HG03520 (cell line): ENCODE results near the gene FXYD2.
A peak's percentile ranks its signal among the peaks of the same experiment; 100 is the strongest.
"Not testable (repeated sequence)": the region's sequence is repeated elsewhere in the genome, so short reads cannot be mapped to it uniquely, and the experiment has no call there.

Experiments used
- ATAC-seq: cut with Tn5 transposase; IDR thresholded peaks from one replicate; pipeline ENCODE4 v1.9.1; 2021; ENCODE audit warnings: mild to moderate bottlenecking, moderate library complexity; ENCODE audit not compliant: unreplicated experiment

FXYD2 gene

DNA sequence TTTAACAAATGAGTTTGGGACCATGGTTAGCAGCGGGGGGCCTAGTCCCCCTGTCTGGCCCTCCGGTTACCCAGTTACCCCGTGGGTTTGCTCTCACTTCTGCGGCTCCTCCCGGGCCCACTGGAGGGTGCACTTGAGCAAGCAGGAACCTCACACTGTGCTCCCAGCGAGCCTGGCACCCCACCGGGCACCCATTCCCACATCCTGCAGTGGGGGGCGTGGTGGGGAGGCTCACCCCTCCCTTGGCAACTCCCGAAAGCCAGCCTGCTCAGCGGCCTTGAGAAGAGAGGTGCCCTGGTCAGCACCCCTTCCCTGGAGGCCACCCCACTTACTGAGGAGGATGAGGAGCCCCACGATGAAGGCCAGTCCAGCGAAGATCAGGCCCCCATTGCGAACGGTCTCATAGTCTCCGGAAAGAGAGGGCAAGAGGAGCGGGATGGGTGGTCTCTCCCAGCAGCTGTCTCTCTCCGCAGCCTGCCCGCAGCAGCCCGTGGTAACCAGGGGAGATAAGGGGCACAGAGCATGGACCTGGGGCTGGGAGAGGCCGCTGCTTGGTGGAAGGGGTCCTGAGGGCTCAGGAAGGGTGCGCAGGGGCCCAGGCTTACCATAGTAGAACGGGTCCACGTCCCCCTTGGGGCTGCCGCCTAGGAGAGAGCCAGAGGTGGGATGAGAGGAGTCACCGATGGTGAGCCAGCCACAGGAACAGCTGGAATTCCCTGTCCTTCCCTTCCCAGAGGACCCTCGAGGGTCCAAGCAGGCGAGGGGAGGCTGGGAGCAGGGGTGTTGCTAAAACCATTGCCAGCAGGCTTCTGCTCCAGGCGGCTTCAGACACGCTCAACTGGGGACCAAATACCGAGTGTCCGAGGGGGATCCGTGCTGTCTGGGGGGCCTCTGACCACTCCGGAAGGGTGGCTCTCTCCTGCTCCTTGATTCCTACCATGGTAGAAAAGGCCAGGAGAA is 2.2 kb downstream of the FXYD2 start:
- ATAC-seq: no peak

DNA sequence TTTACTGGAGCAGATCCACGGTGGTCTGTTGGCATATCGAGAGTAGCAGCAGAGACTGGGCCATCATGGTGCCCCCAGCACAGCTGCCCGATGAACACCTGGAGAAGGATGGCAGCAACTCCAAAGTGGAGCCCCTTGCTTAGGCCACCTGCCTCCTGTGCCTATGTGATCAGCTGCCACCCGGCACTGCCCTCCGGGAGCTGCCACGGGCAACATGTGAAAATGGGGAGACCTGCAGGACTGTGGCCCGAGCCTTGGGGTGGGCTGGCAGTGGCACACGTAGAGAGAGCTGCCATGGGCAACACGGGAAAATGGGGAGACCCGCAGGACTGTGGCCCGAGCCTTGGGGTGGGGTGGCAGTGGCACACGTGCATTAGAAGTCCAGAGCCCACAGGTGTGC is 3.1 kb downstream of the FXYD2 start:
- ATAC-seq: no peak

DNA sequence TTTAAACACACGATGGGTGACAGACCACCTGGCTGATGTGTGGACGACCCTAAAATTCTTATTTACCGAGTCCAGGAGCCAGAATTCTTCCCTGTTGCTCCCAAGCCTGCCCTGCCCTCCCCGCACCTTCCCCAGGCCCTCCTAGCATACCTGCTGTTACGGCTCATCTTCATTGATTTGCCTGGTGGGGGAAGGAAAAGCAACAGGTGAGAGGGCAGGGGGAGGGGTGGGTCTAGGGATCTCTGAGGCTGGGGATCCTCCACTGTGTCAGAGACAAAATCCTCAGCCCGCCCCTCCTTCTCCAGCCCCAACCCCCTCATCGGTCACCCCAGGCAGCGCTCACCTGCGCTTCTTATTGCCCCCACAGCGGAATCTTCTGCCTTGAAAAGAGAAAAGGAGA is 4.0 kb downstream of the FXYD2 start:
- no peak for ATAC-seq

DNA sequence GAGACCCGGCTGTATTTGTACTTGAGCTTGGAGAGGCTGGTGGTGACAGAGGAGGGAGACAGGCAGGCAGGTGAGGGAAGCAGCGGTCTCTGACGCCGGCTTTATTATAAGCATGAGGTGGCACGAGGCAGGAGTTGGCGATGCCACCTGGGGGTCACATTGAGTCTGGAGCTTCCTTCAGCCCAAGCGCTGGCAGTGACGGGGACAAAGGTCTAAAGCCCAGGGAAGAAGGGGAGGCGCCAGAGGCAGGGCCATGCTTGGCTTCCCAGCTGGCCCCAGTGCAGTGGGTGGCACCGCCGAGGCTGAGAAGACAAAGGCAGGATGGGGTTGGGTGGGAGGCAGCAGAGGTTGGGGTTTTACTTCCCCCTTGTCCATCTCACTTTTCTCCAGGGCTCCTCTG is 4.5 kb downstream of the FXYD2 start:
- ATAC-seq: no peak

DNA sequence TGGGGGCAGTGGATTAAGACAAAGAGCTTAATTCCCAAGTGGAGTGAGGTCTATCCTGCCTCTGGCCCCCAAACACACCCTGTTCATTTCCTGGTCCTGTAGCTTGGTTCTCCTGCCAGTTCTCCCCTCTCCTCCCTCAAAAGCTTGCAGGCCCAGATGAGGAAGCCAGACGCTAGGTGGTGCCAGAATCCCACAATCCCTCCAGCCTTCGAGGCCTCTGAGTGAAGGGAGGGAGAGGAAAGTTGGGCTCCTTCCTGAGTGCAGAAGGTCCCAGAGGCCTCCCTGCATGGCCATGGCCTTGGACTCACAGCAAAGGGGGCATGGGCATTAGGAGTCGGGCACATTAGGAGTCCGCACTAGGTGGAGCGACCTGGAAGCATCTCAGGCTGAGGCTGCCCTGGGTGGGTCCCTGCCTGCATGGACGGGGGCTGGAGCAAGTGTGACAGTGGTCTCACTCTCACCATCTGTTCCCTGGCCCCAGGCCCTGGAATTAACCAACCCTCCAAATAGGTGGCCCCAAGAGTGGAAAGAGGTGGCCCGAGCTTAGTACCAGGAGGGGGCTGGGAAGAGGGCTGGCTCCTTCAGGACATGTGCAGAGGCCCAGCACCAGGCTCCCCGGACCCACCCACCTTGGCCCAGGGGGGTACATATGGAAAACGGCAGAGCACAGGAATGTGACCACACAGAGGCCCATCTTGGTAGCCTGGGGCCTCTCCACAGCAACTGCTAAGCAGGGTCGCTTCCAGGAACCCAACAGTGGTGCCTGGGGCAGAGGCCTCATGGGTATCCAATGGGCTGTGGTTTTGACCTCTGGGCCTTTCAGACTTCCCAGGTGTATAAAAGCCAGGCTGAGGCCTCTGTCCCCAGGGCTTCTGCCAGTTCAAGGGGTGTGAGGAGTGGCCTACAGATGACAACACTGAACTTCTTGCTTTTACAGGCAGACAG is 5.2 kb downstream of the FXYD2 start:
- ATAC-seq: no peak

DNA sequence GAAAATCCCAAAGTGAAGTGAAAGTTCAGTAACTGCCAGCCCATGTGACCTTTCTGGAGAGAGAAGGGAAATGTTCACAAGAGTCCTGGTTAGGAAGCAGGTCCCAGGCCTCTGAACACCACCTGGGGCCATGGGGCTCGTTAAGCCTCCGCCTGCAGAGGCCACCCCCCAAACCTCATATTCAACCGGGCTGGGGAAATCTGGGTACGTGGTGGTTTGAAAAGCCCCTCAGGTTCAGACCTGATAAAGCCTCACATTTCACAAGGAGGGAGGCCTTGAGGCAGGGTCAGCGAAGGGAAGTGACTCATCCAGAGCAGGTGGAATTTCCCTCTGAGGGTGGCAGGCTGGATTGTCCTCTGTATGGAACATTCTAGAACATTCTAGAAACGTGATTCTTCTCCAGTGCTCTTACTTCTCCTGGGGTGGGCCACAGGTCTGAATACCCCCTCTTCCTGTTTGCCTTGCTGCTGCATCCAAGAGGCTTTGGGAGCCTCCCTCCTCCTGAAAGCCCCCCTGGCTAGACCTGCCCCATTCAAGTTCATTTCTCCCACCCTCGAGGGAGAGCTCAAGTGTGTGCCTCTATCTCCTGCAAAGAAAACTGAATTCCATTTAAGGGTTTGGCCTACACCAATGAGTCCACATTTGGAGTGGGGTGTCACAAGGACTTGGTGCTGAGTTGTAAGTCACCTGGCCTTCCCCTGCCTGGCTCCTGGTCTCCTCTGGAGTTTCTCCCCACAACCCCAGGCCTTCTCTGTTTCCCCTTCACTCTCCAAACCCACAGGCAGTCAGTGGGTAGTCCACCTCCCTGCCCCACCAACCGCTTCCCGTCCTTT is 6.3 kb downstream of the FXYD2 start:
- ATAC-seq: no peak

DNA sequence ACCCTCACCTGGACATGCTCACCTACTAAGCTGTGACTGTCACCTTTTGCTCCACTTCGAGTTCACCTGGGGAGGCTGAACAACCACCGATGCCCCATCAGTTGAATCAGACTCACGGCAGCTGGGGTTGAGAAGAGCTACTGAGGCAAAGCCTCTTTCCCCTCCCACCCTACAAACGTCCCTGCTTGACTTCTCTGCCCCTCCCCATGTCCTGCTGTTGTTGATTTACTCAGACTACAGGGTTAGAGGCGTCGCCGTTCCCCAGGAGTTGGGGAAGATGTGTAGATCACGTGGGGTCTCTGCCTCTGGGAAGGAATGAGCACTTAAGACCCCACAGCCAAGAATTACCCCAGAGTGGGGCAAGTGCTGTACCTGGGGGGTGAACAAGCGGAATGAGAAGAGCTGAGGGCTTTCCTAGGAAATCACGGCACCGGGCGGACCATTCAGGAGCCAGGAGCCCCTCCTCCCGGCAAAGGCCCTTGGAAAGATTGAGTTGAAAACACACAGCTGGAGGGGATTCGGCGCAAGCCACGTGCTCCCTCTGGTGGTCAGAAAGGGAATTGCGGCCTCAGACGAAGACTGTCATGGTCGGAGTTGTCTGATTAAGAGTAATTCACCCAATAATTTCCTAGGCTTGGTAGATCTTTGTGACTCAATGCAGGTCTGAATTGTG is 7.0 kb downstream of the FXYD2 start:
- ATAC-seq: no peak

DNA sequence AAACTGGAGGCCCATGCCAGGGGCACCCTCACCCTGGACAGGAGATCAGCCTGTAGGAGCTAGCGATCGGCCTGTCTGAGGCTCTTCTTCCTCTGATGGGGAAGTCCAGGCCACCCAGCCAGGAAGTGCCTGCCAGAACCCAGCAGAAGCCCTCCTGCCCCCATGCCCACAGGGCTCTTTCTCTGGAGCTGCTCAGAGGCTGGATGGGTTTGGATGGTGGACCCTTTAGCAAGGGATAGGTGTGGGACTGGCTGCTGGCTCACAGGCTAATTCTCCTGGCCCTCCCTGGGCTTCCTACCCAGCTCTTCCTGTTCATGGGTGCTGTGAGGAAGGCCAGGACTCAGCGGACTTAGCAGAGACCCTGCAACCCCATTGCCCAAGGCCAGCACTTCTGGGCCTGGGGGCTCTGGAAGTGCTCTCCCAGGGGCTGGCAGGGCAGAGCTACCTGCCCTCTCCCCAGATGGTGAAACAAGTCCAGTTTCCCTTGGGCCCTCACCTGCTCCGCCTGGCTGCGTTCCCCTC is 7.6 kb downstream of the FXYD2 start:
- ATAC-seq: no peak

DNA sequence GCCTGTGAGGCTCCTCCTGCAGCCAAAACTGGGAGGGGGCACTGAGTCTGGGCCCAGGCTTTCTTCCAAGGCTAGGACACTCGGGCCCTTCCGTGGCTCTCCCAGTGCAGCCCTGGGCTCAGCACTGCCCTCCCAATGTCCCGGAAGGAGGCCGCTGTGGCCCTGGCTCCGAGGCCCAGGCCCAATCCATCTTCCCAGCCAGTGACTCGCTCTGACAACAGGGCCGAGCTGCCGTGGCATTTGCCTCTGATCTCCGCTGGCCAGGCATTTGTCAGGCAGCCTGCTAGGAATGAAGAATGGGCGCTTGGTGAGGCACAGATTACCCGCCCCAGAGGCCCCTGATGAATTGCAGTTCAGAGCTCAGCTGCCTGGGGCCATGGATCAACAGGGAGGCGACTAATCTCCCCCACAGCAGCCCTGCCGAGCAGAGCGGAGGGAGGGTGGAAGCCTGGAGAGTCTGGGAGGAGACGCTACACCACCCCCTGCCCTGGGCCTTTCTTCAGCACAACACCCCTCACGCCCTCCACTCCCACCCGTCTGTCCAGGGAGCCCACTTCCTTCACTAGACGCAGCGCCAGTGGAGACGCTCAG is 8.3 kb downstream of the FXYD2 start:
- no peak for ATAC-seq

DNA sequence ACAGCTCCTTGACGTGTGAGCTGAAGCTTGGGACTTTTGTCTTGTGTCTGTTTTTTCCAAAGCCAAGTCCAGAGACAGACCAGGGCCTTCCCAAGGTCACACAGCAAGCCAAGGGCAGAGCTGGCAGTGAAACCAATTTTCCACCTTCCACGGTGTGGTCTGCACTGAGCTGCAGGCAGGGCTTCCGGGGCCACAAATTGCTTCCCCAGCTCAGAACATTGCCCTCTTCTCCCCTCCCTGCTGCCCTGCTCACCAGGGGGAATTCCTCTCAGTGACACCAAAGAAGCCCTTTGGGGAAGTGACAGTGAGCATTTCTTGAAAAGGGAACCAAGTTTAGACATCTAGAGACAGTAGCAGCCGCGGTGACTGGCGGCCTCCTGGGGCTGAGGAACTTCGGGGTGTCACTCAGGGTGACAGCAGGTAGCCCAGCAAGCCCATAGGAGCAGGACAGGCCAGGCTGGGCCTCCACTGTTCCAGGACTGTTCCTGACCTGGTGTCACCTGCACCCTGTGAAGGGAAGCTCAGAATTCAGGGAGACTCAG is 9.2 kb downstream of the FXYD2 start:
- peak; percentile 58 for ATAC-seq

DNA sequence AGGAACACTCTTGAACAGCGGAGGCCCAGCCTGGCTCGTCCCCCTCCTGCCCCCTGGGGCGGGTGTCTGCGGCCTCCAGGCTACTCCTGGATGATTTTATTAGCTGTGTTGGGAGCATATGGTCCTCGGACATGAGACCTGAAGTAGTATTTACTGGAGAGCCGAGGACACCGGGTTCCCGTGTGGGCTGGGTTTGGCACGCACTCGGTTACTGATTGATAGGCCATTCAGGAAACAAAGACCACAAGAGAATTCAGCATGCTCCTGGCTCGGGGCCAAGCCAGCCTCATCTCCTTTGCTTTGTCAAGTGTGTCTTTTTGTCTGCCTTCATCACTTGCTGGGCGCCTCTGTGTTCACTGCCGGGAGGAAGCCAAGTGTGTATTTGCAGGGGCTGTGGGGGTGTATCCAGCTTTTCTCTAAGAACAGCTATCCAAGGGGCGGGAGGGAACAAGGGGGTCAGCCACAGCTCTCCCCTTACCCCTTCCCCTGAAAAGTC is 9.7 kb downstream of the FXYD2 start:
- peak; percentile 44 for ATAC-seq

DNA sequence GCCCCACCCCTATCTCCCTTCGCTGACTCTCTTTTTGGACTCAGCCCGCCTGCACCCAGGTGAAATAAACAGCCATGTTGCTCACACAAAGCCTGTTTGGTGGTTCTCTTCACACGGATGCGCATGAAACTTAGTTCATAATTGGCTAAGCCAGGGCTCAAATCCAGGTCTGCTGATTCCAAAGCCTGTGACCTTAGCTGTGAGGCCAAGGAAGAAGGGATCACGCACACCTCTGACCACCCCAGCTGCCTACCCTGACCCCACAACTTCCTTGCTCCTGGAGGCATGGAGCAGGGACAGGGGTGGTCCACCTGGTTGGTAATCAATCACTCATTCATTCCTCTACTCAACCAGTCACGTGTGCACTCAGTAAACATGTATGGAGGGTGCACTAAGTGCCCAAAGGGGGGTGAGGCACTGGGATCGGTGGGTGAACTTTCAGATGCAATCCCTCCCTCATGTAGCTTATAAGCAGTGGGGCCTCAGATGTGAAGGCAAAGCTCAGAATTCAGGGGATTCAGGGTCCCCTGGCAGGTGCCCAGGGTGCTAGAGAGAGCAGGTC is 10.3 kb downstream of the FXYD2 start:
- peak; percentile 4 for ATAC-seq

DNA sequence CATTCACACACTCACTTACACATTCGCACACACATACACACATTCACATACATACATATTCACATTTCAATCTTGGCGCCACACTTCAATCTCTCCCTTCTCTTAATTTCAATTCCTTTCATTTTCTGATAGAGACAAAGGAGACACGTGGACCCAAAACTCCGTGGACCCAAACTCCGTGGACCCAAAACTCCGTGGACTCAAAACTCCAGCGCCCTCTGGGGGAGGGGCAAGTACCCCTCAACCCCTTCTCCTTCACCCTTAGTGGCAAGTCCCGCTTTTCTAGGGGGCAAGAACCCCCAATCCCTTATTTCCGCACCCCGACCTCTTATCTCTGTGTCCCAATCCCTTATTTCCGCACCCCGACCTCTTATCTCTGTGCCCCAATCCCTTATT is 14.5 kb downstream of the FXYD2 start:
- ATAC-seq: not testable (repeated sequence)

DNA sequence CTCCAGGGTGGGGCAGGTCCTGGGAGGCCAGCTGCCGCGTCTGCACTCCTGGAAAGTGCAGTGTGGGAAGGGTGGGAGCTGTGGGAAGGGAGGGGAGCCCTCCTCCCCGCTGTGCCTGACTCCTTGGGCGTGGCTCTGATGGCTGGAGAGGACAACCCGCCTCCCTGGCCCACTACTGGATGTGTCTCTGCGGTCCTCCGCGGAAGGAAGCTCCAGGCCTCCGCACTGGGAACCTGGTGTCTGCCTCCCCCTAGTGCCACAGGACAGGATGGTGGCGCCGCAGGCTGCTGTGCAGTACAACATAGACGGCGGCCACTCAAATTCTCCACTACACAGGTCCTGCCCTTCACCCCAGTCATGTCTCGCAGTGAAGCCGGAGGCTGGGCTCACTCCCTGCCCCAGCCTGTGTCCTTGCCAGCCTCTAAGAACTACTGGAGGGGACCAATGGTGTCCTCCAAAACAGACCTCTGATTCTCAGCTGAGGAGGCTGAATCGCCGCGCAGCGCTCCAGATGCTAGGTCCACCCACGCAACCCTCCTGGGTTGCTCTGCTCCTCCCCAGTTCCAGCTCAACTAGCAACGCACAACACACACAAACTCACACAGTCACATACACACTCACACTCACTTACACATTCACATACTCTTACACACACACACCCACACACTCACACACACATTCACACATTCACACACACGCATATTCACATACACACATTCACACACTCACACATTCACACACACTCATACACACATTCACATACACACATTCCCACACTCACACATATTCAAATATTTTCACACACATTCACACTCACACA is 15.1 kb downstream of the FXYD2 start:
- ATAC-seq: no peak

DNA sequence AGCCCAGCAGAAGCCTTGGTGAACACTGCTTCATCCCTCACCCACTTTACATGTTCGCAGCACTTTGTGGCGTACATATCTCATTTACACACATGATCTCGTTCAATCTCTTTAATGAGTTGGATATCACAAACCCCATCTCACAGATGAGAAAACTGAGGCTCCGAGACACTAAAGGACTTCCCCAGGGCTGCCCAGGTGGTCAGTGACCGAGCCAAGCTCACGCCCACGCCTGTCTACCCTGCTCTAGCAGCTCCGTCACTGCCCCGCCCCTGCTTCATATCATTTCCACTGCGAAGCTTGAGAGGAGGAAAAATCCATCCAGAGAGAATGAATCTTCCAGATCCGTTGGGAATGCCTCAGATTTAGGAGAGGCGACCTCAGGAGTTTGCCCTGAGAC is 15.8 kb downstream of the FXYD2 start:
- ATAC-seq: no peak

DNA sequence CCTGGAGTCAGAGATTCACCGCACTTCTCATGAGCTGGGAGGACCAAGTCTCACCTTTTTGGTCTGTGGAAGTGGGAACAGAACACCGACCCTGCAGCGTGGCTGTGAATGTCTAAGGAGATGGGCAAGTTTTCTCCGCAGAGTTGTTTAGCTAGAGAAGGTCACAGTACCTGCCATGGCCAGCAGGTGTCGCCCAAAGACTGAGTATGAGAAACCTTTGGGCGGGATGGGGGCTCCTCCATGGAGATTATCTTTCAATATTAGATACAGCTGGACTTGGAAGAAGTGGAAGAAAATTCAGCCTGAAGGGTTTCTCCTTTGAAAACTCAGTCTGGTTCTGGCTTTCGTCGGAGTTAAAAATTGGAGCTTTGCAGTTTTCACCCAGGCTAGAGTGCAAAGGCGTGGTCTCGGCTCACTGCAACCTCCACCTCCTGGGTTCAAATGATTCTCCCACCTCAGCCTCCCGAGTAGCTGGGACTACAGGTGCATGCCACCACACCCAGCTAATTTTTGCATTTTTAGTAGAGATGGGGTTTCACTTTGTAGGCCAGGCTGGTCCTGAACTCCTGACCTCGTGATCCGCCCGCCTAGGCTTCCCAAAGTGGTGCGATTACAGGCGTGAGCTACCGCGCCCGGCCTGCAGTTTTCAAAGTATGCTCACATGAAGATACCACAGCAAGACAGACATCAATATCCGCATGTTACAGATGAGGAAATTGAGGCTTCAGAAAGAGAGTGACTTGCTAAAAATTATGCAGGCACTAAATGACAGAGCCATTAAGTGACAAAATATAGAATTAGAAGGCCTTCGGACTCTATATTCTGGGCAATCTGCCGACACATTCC is 16.8 kb downstream of the FXYD2 start:
- ATAC-seq: no peak

DNA sequence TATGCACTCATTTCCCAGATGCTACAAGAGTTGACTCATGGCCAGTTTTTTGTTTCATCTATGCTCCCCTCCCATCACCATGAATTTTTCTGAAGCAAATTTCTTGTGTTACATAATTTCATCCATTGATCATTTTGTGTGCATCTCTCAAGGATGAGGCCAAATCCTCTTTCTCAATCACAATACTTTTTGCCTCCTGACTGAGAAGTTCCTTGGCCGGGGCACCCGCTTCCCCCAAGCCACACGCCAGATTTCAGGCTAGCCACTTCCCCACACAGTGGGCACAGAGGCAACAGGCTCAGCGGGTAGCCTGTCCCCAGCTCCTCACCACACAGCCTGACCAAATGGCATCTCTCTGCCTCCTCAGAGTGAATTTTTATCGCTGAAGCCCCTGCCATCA is 17.7 kb downstream of the FXYD2 start:
- no peak for ATAC-seq
